GM19239 (cell line): ENCODE data around the gene CREB5.

ENCODE experiments used
- DNase-seq: peaks from one replicate; pipeline ENCODE4 v3.0.0; 2011; ENCODE audit warnings: low spot score; ENCODE audit not compliant: insufficient read length
- FAIRE-seq: peaks from 2 replicates; lab custom pipeline; 2011; peaks lifted over from hg19 to GRCh38; lab: Jason Lieb, UNC

Gene CREB5

DNA sequence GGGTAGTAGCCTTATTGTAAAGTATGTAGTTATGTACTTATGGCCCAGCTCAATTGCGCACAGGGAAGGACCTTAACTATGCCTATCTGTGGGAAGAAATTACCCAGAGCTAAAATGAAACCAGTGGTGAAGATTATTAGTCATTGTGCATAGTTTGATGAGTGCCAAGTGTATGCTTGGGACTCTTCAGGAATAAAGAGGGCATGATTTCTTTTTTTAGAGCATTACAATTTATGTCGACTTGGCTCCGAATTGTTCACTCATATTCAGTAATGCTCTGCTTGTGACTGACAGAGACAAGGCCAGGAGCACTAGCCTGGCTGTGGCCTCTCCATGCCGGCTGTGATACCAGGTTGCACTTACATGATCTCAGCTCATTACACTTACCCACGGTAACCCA is 276.3 kb downstream of the CREB5 start:
- FAIRE-seq: no peak

GRCh38 chr7:28695300-28696295 is 283.3 kb downstream of the CREB5 start:
- FAIRE-seq (no peak), DNase-seq (no peak)

More for the DNA sequence above, 276.3 kb downstream of the CREB5 start:
- DNase-seq: no peak

DNA sequence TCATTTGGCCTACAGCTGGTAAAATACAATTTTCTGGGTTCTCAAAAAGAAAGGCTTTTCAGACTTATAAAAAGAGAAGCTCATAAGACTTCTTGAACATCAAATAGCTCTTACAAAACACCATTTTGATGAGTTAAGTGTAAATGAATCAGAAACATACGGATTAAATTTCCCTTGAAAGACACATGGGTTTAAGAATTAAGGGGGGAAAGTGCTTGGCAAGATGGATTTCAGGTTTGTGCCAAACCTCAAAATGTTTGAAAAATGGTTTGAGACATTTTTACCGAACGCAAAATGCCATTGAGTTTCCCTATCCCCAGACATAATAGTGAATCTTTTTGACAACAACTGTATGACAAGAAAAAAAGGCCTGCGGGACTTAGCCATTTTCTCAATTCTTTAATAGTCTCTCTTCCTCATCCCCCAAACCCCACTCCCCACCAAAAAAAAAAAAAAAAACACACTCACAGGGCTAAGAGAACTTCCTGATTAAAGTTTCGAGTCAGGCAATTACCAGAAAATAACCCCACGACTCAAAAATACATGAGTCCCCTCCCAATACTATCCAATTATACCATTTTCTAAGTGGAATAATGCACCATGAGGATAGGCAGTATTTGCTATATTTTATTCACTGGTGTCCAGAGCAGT is 285.7 kb downstream of the CREB5 start:
- FAIRE-seq (no peak), DNase-seq (no peak)

GRCh38 chr7:28698840-28699239 is 286.5 kb downstream of the CREB5 start:
- DNase-seq (no peak), FAIRE-seq (no peak)

- DNase-seq (no peak), FAIRE-seq (no peak)
Observed at GRCh38 chr7:28700096-28700495, 287.8 kb downstream of the CREB5 start.

DNA sequence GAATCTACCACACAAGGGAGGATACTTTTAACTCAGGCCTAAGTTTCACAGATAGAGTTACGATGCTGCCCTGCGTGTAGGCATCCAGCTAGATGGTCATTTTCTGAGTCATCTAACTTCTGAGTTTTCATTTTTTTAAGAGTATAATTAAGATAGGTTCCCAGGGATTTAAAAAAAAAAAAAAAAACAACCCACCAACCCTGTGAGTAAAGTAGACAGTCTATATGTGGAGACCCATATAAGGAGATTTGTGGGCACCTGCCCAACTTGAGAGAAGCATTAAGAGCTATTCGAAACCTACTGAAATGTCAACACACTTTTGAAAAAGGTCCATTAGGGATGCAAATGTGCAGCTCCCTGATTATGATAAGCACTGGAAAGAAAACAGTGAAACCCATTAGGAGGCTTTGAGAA is 288.5 kb downstream of the CREB5 start:
- DNase-seq (no peak), FAIRE-seq (no peak)

GRCh38 chr7:28701731-28702130 is 289.4 kb downstream of the CREB5 start:
- FAIRE-seq: no peak
- no peak for DNase-seq

DNA sequence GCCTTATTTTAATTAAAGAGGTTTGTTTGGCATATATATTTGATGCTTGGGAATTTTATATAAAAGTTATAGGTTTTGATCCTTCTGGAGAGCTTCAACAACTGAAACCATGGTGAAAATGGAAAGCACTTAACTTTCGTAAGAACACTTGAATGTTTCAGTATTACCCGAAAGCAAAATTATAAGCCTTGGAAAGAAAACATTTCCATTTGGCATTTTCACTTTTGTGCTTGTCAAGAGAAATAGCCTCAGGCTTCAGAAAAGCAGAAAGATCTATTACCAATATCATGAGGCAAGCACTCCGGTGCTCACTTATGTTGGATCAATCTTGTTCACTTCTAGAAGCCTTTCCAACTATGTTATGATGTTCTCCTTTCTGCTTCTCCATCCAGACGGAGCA is 289.9 kb downstream of the CREB5 start:
- FAIRE-seq: no peak

GRCh38 chr7:28703037-28703765 is 290.9 kb downstream of the CREB5 start:
- DNase-seq (no peak), FAIRE-seq (no peak)

More for the DNA sequence above, 289.9 kb downstream of the CREB5 start:
- DNase-seq: no peak

- DNase-seq (no peak), FAIRE-seq (no peak)
Observed at GRCh38 chr7:28704706-28705105, 292.4 kb downstream of the CREB5 start.

DNA sequence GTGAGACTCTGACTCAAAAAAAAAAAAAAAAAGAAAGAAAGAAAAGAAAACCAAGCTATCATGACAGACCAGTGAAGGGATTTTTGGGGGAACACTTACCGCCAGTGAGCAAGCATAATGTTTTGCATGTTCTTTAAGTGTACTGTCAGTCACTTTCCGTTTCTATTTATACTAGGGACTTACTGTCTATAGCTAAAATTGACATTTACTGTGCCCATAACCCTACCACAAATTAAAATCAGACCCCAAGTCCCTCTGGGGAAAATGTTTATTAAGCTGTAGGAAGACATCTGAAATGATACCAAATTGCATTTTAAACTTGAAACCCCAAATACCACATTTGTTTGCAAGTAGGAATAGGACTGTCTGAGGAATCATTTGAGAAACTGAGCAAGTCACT is 293.0 kb downstream of the CREB5 start:
- no peak for DNase-seq
- no peak for FAIRE-seq

- DNase-seq (no peak), FAIRE-seq (no peak)
Observed at GRCh38 chr7:28706584-28706983, 294.3 kb downstream of the CREB5 start.

DNA sequence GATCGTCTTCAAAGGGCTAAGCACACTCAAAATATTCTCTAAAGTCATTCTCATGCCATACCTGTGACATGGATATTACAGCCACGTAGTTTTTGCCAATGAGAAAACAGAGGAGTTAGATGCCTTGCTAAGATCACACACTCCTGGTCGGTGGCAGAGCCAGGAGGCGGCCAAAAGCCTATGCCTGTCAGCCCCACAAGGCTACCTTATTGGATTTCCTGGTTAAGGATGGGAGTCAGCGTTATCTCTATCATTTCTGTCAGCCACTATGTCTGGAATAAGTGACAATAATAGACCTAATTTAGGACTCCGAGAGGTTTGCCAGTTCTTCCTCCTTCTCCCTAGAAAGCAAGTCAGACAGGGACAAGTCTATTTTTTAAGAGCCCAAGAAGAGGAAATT is 295.0 kb downstream of the CREB5 start:
- no peak for FAIRE-seq

DNA sequence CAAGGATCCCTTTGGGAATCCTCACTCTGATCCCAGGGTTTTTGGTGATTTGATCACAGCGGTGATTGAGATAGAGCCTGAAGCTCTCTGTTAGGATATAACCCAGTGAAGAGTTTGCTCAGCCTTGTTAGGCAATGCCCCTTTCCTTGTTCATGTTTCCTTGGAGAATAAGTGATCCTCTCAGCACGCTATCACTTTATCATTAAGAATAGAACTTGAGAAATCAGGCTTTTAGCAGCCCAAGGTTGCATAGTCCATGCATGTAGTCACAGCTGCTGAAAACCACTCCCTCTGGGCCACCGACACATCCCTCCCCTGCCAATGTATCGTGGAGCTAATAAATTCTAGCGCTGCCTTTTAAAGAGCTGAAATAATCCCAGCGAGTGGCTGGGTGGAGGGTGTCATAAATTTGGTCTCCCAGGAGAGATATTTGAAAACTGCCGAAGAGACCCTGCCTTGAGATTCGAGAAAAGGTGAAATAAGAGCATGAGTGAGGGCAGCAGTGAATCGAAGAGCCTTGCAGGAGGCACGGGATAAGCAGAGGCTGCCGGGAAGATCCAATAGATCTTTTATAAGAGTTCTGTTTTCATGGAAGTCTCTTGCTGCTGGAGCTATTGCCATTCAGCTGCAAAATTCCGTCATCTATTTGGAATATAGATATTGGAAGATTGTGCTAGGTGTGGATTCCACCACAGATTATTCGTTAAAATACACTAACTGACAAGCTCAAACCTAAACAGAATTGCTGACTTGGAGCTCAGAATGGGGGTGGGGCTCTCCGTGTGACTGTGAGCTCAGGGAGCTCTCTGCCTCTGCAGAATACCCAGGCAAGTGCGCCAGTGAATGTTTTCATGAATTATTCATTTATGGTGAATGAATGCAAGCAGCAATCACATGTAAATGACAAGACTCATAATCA is 296.0 kb downstream of the CREB5 start:
- FAIRE-seq (no peak), DNase-seq (no peak)

More for the DNA sequence above, 295.0 kb downstream of the CREB5 start:
- DNase-seq: no peak

GRCh38 chr7:28709748-28710147 is 297.4 kb downstream of the CREB5 start:
- DNase-seq: no peak
- FAIRE-seq: no peak

DNA sequence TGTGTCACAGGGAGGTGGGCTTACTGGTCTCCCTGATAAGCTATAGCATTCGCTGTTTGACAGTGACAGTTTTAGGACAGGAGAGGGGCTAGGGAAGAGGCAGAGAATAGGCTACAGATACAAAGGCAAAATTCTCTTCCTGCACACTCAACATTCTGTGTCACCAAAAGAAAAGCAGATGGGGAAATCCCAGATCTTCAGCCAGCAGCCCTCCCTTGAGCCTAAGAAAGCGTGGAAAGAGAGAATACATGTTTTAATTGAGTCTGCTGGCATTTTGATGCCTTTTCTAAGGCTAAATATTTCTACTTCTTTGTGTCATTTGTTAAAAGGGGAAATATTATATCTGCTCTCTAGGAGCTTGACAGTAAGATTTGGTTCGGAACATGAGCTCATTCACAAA is 298.8 kb downstream of the CREB5 start:
- DNase-seq: no peak
- no peak for FAIRE-seq

DNA sequence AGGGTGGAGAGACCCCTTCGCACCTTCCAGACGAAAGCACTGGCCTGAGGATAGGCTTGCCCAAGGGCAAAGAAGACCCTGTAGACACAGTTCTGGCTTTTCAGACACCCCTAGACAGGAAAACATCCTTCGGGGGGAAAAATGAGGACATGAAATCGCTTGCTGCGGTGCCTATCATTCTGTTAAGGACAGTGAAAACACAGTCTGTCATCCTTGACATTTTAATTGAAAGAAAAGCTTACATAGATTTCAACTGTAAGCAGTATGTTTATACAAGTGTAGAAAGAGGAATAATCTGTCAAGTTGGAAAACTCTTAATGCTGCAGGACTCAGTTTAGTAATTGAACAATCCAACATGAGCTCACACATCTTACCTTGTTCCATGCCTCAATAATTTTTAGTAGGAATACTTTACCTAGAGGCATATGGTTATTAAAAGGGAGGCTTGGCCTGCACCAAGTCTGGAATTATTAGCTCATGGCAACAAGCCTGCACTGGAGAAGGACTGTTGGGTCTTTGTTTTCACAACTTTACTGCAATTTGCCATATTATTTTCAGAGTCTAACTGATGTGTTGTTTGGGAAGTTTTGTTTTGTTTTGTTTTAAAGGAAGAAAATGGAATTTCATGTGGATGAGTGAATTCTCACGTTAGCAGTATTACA is 302.3 kb downstream of the CREB5 start:
- FAIRE-seq (no peak), DNase-seq (no peak)

GRCh38 chr7:28717445-28718054 is 305.2 kb downstream of the CREB5 start:
- DNase-seq: no peak
- FAIRE-seq: no peak

- no peak for FAIRE-seq
- no peak for DNase-seq
Observed at GRCh38 chr7:28718055-28718481, 305.8 kb downstream of the CREB5 start.
